ENCODE results near the gene ALKAL2. TPM values are rescaled to one million over a fixed set of nuclear protein-coding genes. Genes with fewer than 3 reads are reported as not detected.

ALKAL2 gene
- polyA plus RNA-seq, 1 donor from 2014 or later: not detected

GRCh38 chr2:257429-257828 is 30.5 kb downstream of the ALKAL2 start:
- Histone ChIP-seq H3K4me2 (ENCODE audit: low read length) (no peak overlapping the region), H3K79me2 (replicated peaks; ENCODE audit: insufficient read depth, low read length) (no peaks in the 10 kb centered on the region), H3K27ac (ENCODE audit: low read length) (no peak overlapping the region), H3K9me2 (ENCODE audit: insufficient read depth, low read length) (no peaks in the 10 kb centered on the region), H3K9ac (ENCODE audit: low read length) (no peak overlapping the region), H2AFZ (ENCODE audit: low read depth, low read length) (no peak overlapping the region), H3K4me3 (ENCODE audit: low read length) (no peak overlapping the region), H3K9me3 (ENCODE audit: low read length) (peaks cover 9% of the 10 kb centered on the region), H4K20me1 (ENCODE audit: insufficient read depth) (no peaks in the 10 kb centered on the region), H3K36me3 (ENCODE audit: insufficient read depth, low read length) (no peaks in the 10 kb centered on the region), H3F3A (ENCODE audit: insufficient read depth, low read length, poor library complexity, severe bottlenecking) (no peaks in the 10 kb centered on the region), H3K27me3 (ENCODE audit: insufficient read depth, low read depth, low read length) (no peaks in the 10 kb centered on the region)
- TF ChIP-seq EP300 (conservative IDR thresholded peaks at IDR 0.05; ENCODE audit: poor library complexity, severe bottlenecking): no peak
- TF ChIP-seq RAD21 (conservative IDR thresholded peaks at IDR 0.05): no peak
- no peak for TF ChIP-seq MXI1 (conservative IDR thresholded peaks at IDR 0.05; ENCODE audit: poor library complexity, severe bottlenecking)
- no peak for TF ChIP-seq POLR2AphosphoS5 (IDR thresholded peaks at IDR 0.05)
- TF ChIP-seq TAF1 (IDR thresholded peaks at IDR 0.05; ENCODE audit: low read depth): no peak
- TF ChIP-seq EZH2 (IDR thresholded peaks at IDR 0.05; ENCODE audit: borderline replicate concordance, insufficient read depth, low read length, poor library complexity, severe bottlenecking): no peak

- Histone ChIP-seq H3K4me2 (ENCODE audit: low read length) (no peak overlapping the region), H3K36me3 (ENCODE audit: insufficient read depth, low read length) (no peaks in the 10 kb centered on the region), H3K4me3 (ENCODE audit: low read length) (no peak overlapping the region), H3K27me3 (ENCODE audit: insufficient read depth, low read depth, low read length) (no peaks in the 10 kb centered on the region), H3K9me3 (ENCODE audit: low read length) (peaks cover 9% of the 10 kb centered on the region), H4K20me1 (ENCODE audit: insufficient read depth) (no peaks in the 10 kb centered on the region), H3K9ac (ENCODE audit: low read length) (no peak overlapping the region), H3F3A (ENCODE audit: insufficient read depth, low read length, poor library complexity, severe bottlenecking) (no peaks in the 10 kb centered on the region), H3K9me2 (ENCODE audit: insufficient read depth, low read length) (no peaks in the 10 kb centered on the region), H3K27ac (ENCODE audit: low read length) (no peak overlapping the region), H2AFZ (ENCODE audit: low read depth, low read length) (no peak overlapping the region), H3K79me2 (replicated peaks; ENCODE audit: insufficient read depth, low read length) (no peaks in the 10 kb centered on the region)
- TF ChIP-seq CTCF (IDR thresholded peaks at IDR 0.05; ENCODE audit: poor library complexity, severe bottlenecking): no peak
- TF ChIP-seq RAD21 (conservative IDR thresholded peaks at IDR 0.05): no peak
- no peak for TF ChIP-seq EZH2 (IDR thresholded peaks at IDR 0.05; ENCODE audit: borderline replicate concordance, insufficient read depth, low read length, poor library complexity, severe bottlenecking)
- TF ChIP-seq SMC3 (conservative IDR thresholded peaks at IDR 0.05; ENCODE audit: poor library complexity): no peak
- TF ChIP-seq MXI1 (conservative IDR thresholded peaks at IDR 0.05; ENCODE audit: poor library complexity, severe bottlenecking): no peak
Observed at GRCh38 chr2:256094-256493, 31.8 kb downstream of the ALKAL2 start.

GRCh38 chr2:255195-255594 is 32.7 kb downstream of the ALKAL2 start:
- no peak overlapping the region for H2AFZ ChIP-seq (ENCODE audit: low read depth, low read length)
- no peak overlapping the region for H3K27ac ChIP-seq (ENCODE audit: low read length)
- H3K9ac ChIP-seq (ENCODE audit: low read length): no peak overlapping the region
- no peaks in the 10 kb centered on the region for H3F3A ChIP-seq (ENCODE audit: insufficient read depth, low read length, poor library complexity, severe bottlenecking)
- H3K79me2 ChIP-seq (replicated peaks; ENCODE audit: insufficient read depth, low read length): no peaks in the 10 kb centered on the region
- H3K27me3 ChIP-seq (ENCODE audit: insufficient read depth, low read depth, low read length): no peaks in the 10 kb centered on the region
- no peak overlapping the region for H3K4me2 ChIP-seq (ENCODE audit: low read length)
- peaks cover 4% of the 10 kb centered on the region for H3K9me3 ChIP-seq (ENCODE audit: low read length)
- TF ChIP-seq REST (IDR thresholded peaks at IDR 0.05; ENCODE audit: borderline replicate concordance): no peak
- no peak for TF ChIP-seq TAF1 (IDR thresholded peaks at IDR 0.05; ENCODE audit: low read depth)
- TF ChIP-seq POLR2AphosphoS5 (IDR thresholded peaks at IDR 0.05): no peak
- no peak for TF ChIP-seq EZH2 (IDR thresholded peaks at IDR 0.05; ENCODE audit: borderline replicate concordance, insufficient read depth, low read length, poor library complexity, severe bottlenecking)
- no peak for TF ChIP-seq SMC3 (conservative IDR thresholded peaks at IDR 0.05; ENCODE audit: poor library complexity)
- TF ChIP-seq EP300 (conservative IDR thresholded peaks at IDR 0.05; ENCODE audit: poor library complexity, severe bottlenecking): no peak
- no peak for TF ChIP-seq MXI1 (conservative IDR thresholded peaks at IDR 0.05; ENCODE audit: poor library complexity, severe bottlenecking)
- no peak for TF ChIP-seq CTCF (IDR thresholded peaks at IDR 0.05; ENCODE audit: poor library complexity, severe bottlenecking)
- no peak for TF ChIP-seq RAD21 (conservative IDR thresholded peaks at IDR 0.05)
- no peaks in the 10 kb centered on the region for H3K9me2 ChIP-seq (ENCODE audit: insufficient read depth, low read length)
- no peaks in the 10 kb centered on the region for H3K36me3 ChIP-seq (ENCODE audit: insufficient read depth, low read length)
- H3K4me3 ChIP-seq (ENCODE audit: low read length): no peak overlapping the region
- no peaks in the 10 kb centered on the region for H4K20me1 ChIP-seq (ENCODE audit: insufficient read depth)
